ENCODE results near the gene TGM2. TPM values are rescaled to one million over a fixed set of nuclear protein-coding genes. Genes with fewer than 3 reads are reported as not detected.

The TGM2 gene
- total RNA-seq, 1 experiment from 2014 or later: 138 TPM

- H3K27me3 ChIP-seq (replicated peaks; ENCODE audit: control insufficient read depth, insufficient read depth, low read length): no peaks in the 10 kb centered on the region
- Mint-ChIP-seq H3K4me3 (ENCODE audit: unreplicated experiment) (no peak overlapping the region), H3K27me3 (ENCODE audit: insufficient read depth, unreplicated experiment) (peaks cover under 1% of the 10 kb centered on the region), H3K4me1 (ENCODE audit: low read depth, unreplicated experiment) (no peaks in the 10 kb centered on the region), H3K36me3 (ENCODE audit: insufficient read depth, unreplicated experiment) (no peaks in the 10 kb centered on the region), H3K9me3 (ENCODE audit: unreplicated experiment) (no peaks in the 10 kb centered on the region), H3K27ac (ENCODE audit: unreplicated experiment) (no peak overlapping the region)
- H3K4me1 ChIP-seq: peaks cover 13% of the 10 kb centered on the region
- no peaks in the 10 kb centered on the region for H3K36me3 ChIP-seq (ENCODE audit: control insufficient read depth, insufficient read depth, low read length)
- no peaks in the 10 kb centered on the region for H3K9me3 ChIP-seq
- no peak overlapping the region for H3K4me3 ChIP-seq (ENCODE audit: low read depth, low read length)
- POLR2A ChIA-PET: no interaction called here
- no peak for TF ChIP-seq CTCF (IDR thresholded peaks at IDR 0.05; ENCODE audit: insufficient read depth in 1 of 2, low read depth in 1 of 2, low read length in 1 of 2, severe bottlenecking in 1 of 2, unreplicated experiment in 1 of 2)
- BruUV-seq (replicated peaks): no TSS peak
- CTCF ChIA-PET: interaction anchor here (0.7 to 3.8 kb wide), 7 partner anchors 8 to 156 kb away, joined by 3 to 11 read pairs (median 4); no protein-coding TSS in a partner anchor
- intact Hi-C loops (cut with micrococcal nuclease; ENCODE audit: unreplicated experiment): no loop called here
- DNase-seq: no peak
These were observed 48.5 kb upstream of the TGM2 start for GRCh38 chr20:38213607-38213940.

- Mint-ChIP-seq H3K36me3 (ENCODE audit: insufficient read depth, unreplicated experiment) (no peaks in the 10 kb centered on the region), H3K4me1 (ENCODE audit: low read depth, unreplicated experiment) (no peaks in the 10 kb centered on the region), H3K4me3 (ENCODE audit: unreplicated experiment) (no peak overlapping the region), H3K9me3 (ENCODE audit: unreplicated experiment) (no peaks in the 10 kb centered on the region), H3K27me3 (ENCODE audit: insufficient read depth, unreplicated experiment) (peaks cover 4% of the 10 kb centered on the region), H3K27ac (ENCODE audit: unreplicated experiment) (no peak overlapping the region)
- H3K4me1 ChIP-seq: peaks cover 9% of the 10 kb centered on the region
- H3K36me3 ChIP-seq (ENCODE audit: control insufficient read depth, insufficient read depth, low read length): no peaks in the 10 kb centered on the region
- intact Hi-C loops (cut with micrococcal nuclease; ENCODE audit: unreplicated experiment): no loop called here
- POLR2A ChIA-PET: no interaction called here
- CTCF ChIA-PET: interaction anchor here (0.7 to 3.8 kb wide), 7 partner anchors 8 to 155 kb away, joined by 3 to 11 read pairs (median 4); no protein-coding TSS in a partner anchor
- no peak for TF ChIP-seq CTCF (IDR thresholded peaks at IDR 0.05; ENCODE audit: insufficient read depth in 1 of 2, low read depth in 1 of 2, low read length in 1 of 2, severe bottlenecking in 1 of 2, unreplicated experiment in 1 of 2)
- H3K9me3 ChIP-seq: no peaks in the 10 kb centered on the region
- no peak for DNase-seq
- H3K4me3 ChIP-seq (ENCODE audit: low read depth, low read length): no peak overlapping the region
- BruUV-seq (replicated peaks): no TSS peak
- H3K27me3 ChIP-seq (replicated peaks; ENCODE audit: control insufficient read depth, insufficient read depth, low read length): no peaks in the 10 kb centered on the region
These were observed 47.9 kb upstream of the TGM2 start for GRCh38 chr20:38212806-38213606.

- no TSS peak for BruUV-seq (replicated peaks)
- TF ChIP-seq CTCF (IDR thresholded peaks at IDR 0.05; ENCODE audit: insufficient read depth in 1 of 2, low read depth in 1 of 2, low read length in 1 of 2, severe bottlenecking in 1 of 2, unreplicated experiment in 1 of 2): no peak
- no peaks in the 10 kb centered on the region for H3K27me3 ChIP-seq (replicated peaks; ENCODE audit: control insufficient read depth, insufficient read depth, low read length)
- no peak overlapping the region for H3K4me3 ChIP-seq (ENCODE audit: low read depth, low read length)
- Mint-ChIP-seq H3K27me3 (ENCODE audit: insufficient read depth, unreplicated experiment) (peaks cover 4% of the 10 kb centered on the region), H3K4me3 (ENCODE audit: unreplicated experiment) (no peak overlapping the region), H3K27ac (ENCODE audit: unreplicated experiment) (no peak overlapping the region), H3K4me1 (ENCODE audit: low read depth, unreplicated experiment) (no peaks in the 10 kb centered on the region), H3K9me3 (ENCODE audit: unreplicated experiment) (peaks cover 6% of the 10 kb centered on the region), H3K36me3 (ENCODE audit: insufficient read depth, unreplicated experiment) (no peaks in the 10 kb centered on the region)
- H3K9me3 ChIP-seq: peaks cover 11% of the 10 kb centered on the region
- POLR2A ChIA-PET: no interaction called here
- H3K4me1 ChIP-seq: no peaks in the 10 kb centered on the region
- intact Hi-C loops (cut with micrococcal nuclease; ENCODE audit: unreplicated experiment): no loop called here
- no peak for DNase-seq
- no peaks in the 10 kb centered on the region for H3K36me3 ChIP-seq (ENCODE audit: control insufficient read depth, insufficient read depth, low read length)
- CTCF ChIA-PET: interaction anchor here (1.2 to 3.8 kb wide), 3 partner anchors 10 to 154 kb away, joined by 4 to 11 read pairs (median 11); no protein-coding TSS in a partner anchor
These were observed 46.4 kb upstream of the TGM2 start for GRCh38 chr20:38211200-38212097.

All from Caco-2 (cell line).